ENCODE data around the gene EIF3F. TPM values are rescaled to one million over a fixed set of nuclear protein-coding genes. Genes with fewer than 3 reads are reported as not detected.

Gene EIF3F
- total RNA-seq, 4 donors from 2014 or later, result 140 to 157 (median 154) TPM

- ATAC-seq (ENCODE audit: low FRiP score) (no peak), DNase-seq (ENCODE audit: low spot score) (no peak)
- no peak for TF ChIP-seq CTCF (IDR thresholded peaks at IDR 0.05)
Observed at GRCh38 chr11:7971846-7972245, 15.3 kb upstream of the EIF3F start.

GRCh38 chr11:7973011-7973410 is 14.1 kb upstream of the EIF3F start:
- DNase-seq (ENCODE audit: low spot score), result no peak
- no peak for ATAC-seq (ENCODE audit: low FRiP score)
- TF ChIP-seq CTCF (IDR thresholded peaks at IDR 0.05), result no peak

GRCh38 chr11:7974668-7975067 is 12.5 kb upstream of the EIF3F start:
- TF ChIP-seq CTCF (IDR thresholded peaks at IDR 0.05), result no peak
- ATAC-seq (ENCODE audit: low FRiP score) (no peak), DNase-seq (ENCODE audit: low spot score) (no peak)

- ATAC-seq (ENCODE audit: low FRiP score) (no peak), DNase-seq (ENCODE audit: low spot score) (no peak)
- no peak for TF ChIP-seq CTCF (IDR thresholded peaks at IDR 0.05)
Observed at GRCh38 chr11:7977232-7977917, 9.8 kb upstream of the EIF3F start.

GRCh38 chr11:7981619-7982157 is 5.4 kb upstream of the EIF3F start:
- ATAC-seq (ENCODE audit: low FRiP score), result no peak
- DNase-seq (ENCODE audit: low spot score), result no peak
- no peak for TF ChIP-seq CTCF (IDR thresholded peaks at IDR 0.05)

GRCh38 chr11:7982582-7983119 is 4.5 kb upstream of the EIF3F start:
- ATAC-seq (ENCODE audit: low FRiP score) (no peak), DNase-seq (ENCODE audit: low spot score) (no peak)
- no peak for TF ChIP-seq CTCF (IDR thresholded peaks at IDR 0.05)

Measured in omental fat pad (tissue), 4 donors.